Measurements from ENCODE around the gene BCAS1.

Gene BCAS1

GRCh38 chr20:53950578-53950977 is 119.8 kb downstream of the BCAS1 start:
- H3K27me3 ChIP-seq (ENCODE audit: insufficient read depth, low read length, poor library complexity): peaks cover 5% of the 10 kb centered on the region
- no peak overlapping the region for H2AFZ ChIP-seq (ENCODE audit: low read depth, low read length)
- H3K4me2 ChIP-seq (ENCODE audit: insufficient read depth, low read length): no peak overlapping the region
- no peak for DNase-seq
- no peaks in the 10 kb centered on the region for H4K20me1 ChIP-seq (ENCODE audit: insufficient read depth, low read length)
- peaks cover 3% of the 10 kb centered on the region for H3K9me3 ChIP-seq (ENCODE audit: insufficient read depth, low read length, severe bottlenecking)
- no peak for ATAC-seq (ENCODE audit: insufficient read depth, low read depth)
- no peak overlapping the region for H3K9ac ChIP-seq (ENCODE audit: low read depth, low read length)
- H3K4me3 ChIP-seq (ENCODE audit: low read depth in 1 of 2, low read length in 2 of 2): no peak overlapping the region
- H3K79me2 ChIP-seq (ENCODE audit: insufficient read depth, low read length): no peaks in the 10 kb centered on the region
- no peak overlapping the region for H3K27ac ChIP-seq (ENCODE audit: low read length)
- peaks cover 23% of the 10 kb centered on the region for H3K4me1 ChIP-seq (ENCODE audit: insufficient read depth, low read length)
- TF ChIP-seq EZH2 (IDR thresholded peaks at IDR 0.05; ENCODE audit: borderline replicate concordance, low read depth, low read length, severe bottlenecking): no peak
- TF ChIP-seq CTCF (IDR thresholded peaks at IDR 0.05; ENCODE audit: borderline replicate concordance, extremely low read depth, low read length, poor library complexity, severe bottlenecking): no peak
- H3K36me3 ChIP-seq (ENCODE audit: insufficient read depth, low read length): no peaks in the 10 kb centered on the region

- Histone ChIP-seq H3K36me3 (ENCODE audit: insufficient read depth, low read length) (no peaks in the 10 kb centered on the region), H2AFZ (ENCODE audit: low read depth, low read length) (no peak overlapping the region), H3K4me1 (ENCODE audit: insufficient read depth, low read length) (peaks cover 23% of the 10 kb centered on the region), H3K4me2 (ENCODE audit: insufficient read depth, low read length) (peak overlapping the region; percentile 57; the same call in 1 of the 2 replicates), H3K9me3 (ENCODE audit: insufficient read depth, low read length, severe bottlenecking) (peaks cover 3% of the 10 kb centered on the region), H3K4me3 (ENCODE audit: low read depth in 1 of 2, low read length in 2 of 2) (no peak overlapping the region), H4K20me1 (ENCODE audit: insufficient read depth, low read length) (no peaks in the 10 kb centered on the region), H3K27ac (ENCODE audit: low read length) (no peak overlapping the region), H3K79me2 (ENCODE audit: insufficient read depth, low read length) (no peaks in the 10 kb centered on the region), H3K9ac (ENCODE audit: low read depth, low read length) (no peak overlapping the region), H3K27me3 (ENCODE audit: insufficient read depth, low read length, poor library complexity) (peaks cover 5% of the 10 kb centered on the region)
- ATAC-seq (ENCODE audit: insufficient read depth, low read depth) (no peak), DNase-seq (no peak)
- TF ChIP-seq EZH2 (IDR thresholded peaks at IDR 0.05; ENCODE audit: borderline replicate concordance, low read depth, low read length, severe bottlenecking) (no peak), CTCF (IDR thresholded peaks at IDR 0.05; ENCODE audit: borderline replicate concordance, extremely low read depth, low read length, poor library complexity, severe bottlenecking) (no peak)
Measured at GRCh38 chr20:53950031-53950430, 120.4 kb downstream of the BCAS1 start.

GRCh38 chr20:53949319-53949839 is 121.0 kb downstream of the BCAS1 start:
- no peaks in the 10 kb centered on the region for H4K20me1 ChIP-seq (ENCODE audit: insufficient read depth, low read length)
- peak; percentile 98 for ATAC-seq (ENCODE audit: insufficient read depth, low read depth)
- H3K4me3 ChIP-seq (ENCODE audit: low read depth in 1 of 2, low read length in 2 of 2): peak overlapping the region in 1 of 2 experiments; percentile 29; a peak in 1 of 4 replicates
- no peak overlapping the region for H3K9ac ChIP-seq (ENCODE audit: low read depth, low read length)
- H3K27ac ChIP-seq (ENCODE audit: low read length): no peak overlapping the region
- peak overlapping the region; percentile 57 for H3K4me2 ChIP-seq (ENCODE audit: insufficient read depth, low read length)
- peaks cover 5% of the 10 kb centered on the region for H3K27me3 ChIP-seq (ENCODE audit: insufficient read depth, low read length, poor library complexity)
- no peaks in the 10 kb centered on the region for H3K79me2 ChIP-seq (ENCODE audit: insufficient read depth, low read length)
- no peak for TF ChIP-seq EZH2 (IDR thresholded peaks at IDR 0.05; ENCODE audit: borderline replicate concordance, low read depth, low read length, severe bottlenecking)
- no peak for TF ChIP-seq CTCF (IDR thresholded peaks at IDR 0.05; ENCODE audit: borderline replicate concordance, extremely low read depth, low read length, poor library complexity, severe bottlenecking)
- DNase-seq: peak; percentile 79
- H3K36me3 ChIP-seq (ENCODE audit: insufficient read depth, low read length): no peaks in the 10 kb centered on the region
- H2AFZ ChIP-seq (ENCODE audit: low read depth, low read length): no peak overlapping the region
- peaks cover 3% of the 10 kb centered on the region for H3K9me3 ChIP-seq (ENCODE audit: insufficient read depth, low read length, severe bottlenecking)
- H3K4me1 ChIP-seq (ENCODE audit: insufficient read depth, low read length): peaks cover 23% of the 10 kb centered on the region

Data from DND-41 (cell line).